ENCODE measurements around the gene ZXDC.

ZXDC gene

DNA sequence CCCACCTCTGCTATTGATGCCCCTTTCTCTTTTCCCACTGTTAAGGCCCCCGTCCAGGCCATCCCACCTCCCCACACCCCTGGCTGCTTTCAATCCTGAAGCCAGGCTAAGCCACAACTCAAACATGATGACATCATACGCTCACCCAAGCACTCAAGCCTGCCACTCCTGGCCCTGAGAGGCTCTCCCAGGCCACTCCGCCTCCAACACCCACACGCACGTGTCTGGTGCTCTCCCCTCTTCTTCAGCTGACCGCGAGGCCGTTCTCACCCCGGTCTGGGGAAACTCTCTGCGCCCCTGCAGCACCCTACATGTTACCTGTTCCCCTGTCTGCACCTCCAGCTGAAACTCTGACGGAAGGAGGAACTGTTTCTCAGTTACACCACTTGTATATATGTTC, 6.2 kb downstream of the ZXDC start:
- H3K4me3 ChIP-seq (ENCODE audit: control insufficient read depth, low read depth, low read length), result no peak overlapping the region
- no peak for TF ChIP-seq CTCF (IDR thresholded peaks at IDR 0.05; ENCODE audit: control insufficient read depth, insufficient read depth, low read depth, low read length, missing control alignments)
- DNase-seq (ENCODE audit: low read depth), result no peak

DNA sequence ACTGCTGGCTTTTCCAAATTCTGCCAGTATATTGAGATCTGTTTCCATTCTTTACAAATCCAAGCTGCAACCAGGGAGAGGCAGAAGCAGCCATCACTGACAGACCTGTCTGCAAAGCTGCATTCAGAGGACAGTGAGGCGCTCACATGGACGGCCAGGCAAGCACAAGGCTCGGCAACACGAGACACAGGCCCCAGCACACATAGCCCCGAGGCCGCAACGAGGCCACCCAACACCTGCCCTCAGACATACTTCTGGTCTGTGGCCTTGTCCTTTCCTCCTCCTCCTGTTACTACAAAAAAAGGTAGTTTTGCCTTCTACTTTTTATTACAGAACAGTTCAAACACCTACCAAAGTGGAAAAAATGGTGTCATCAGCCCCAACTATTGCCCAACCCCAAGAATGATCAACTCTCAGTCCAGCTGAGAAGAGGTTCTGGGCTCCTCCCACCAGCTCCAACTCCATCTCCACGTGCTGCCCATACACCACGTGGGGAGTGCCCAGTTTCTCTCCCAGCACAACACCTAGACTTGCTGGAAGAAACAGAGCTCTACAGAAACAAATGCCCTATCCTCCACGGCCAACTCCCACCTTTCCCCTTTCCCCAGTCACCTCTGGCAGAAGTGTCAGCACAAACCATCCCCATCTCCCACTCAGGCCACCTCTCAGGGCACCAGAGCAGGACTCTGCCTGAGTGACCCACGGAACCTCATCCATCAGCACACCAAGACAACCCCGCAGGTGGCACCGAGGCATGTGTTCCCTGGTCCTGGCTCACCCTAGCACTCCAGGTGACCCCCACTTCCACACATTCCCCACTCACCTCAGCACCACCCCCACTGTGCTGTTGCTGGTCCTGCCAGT, 7.4 kb downstream of the ZXDC start:
- TF ChIP-seq CTCF (IDR thresholded peaks at IDR 0.05; ENCODE audit: control insufficient read depth, insufficient read depth, low read depth, low read length, missing control alignments), result no peak
- no peak overlapping the region for H3K4me3 ChIP-seq (ENCODE audit: control insufficient read depth, low read depth, low read length)
- no peak for DNase-seq (ENCODE audit: low read depth)

DNA sequence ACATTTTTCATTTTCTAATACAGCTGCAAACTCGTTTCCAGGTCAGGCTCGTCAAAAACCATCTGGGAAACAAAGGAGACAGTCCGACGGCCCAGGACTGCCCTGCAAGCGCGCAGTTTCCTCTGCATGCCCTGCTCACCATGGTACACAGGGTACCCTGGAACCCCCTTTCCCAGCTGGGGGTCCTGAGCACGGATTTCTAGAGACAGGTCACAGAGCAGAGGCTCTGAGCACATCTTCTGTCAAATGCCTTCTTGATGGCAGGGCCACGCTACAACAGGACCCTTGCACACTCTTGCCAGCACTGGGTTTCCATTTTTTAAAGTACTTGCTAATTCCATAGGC, 8.1 kb downstream of the ZXDC start:
- no peak for TF ChIP-seq CTCF (IDR thresholded peaks at IDR 0.05; ENCODE audit: control insufficient read depth, insufficient read depth, low read depth, low read length, missing control alignments)
- DNase-seq (ENCODE audit: low read depth), result no peak
- H3K4me3 ChIP-seq (ENCODE audit: control insufficient read depth, low read depth, low read length), result no peak overlapping the region

DNA sequence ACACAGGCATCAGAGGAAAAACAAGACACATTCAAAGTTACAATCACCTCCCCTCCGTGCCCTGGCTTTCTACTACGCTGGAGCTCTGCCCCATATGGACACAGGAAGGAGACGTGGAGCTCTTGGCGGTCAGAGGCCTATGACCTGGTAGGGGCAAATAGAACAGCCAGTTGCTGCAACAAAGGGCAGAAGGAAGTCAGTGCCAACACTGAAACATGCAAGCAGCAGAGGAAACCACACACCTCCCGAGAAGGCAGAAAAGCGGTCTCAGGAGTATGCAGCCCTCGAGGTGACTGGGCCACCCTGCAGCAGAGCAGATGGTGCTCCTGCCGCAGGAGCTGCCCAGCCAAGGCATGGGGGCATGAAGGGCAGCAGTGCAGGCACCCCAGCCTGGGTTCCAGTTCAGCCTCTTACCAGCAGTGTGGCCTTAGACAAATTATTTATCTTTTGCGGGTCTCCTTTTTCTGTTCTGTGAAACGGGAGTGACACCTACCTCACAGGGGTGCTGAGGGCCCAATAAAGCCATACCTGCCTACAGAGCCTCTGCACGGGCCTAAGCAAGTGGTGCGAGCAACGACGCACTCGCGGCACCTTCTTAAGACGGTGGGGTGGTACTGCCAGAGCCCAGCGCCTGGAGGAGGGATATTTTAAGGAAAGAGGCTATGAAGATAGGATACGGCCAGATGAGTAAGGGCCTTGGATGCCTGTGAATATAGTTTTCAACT, 8.6 kb downstream of the ZXDC start:
- no peak for DNase-seq (ENCODE audit: low read depth)
- H3K4me3 ChIP-seq (ENCODE audit: control insufficient read depth, low read depth, low read length), result no peak overlapping the region
- TF ChIP-seq CTCF (IDR thresholded peaks at IDR 0.05; ENCODE audit: control insufficient read depth, insufficient read depth, low read depth, low read length, missing control alignments), result no peak

- no peak for DNase-seq (ENCODE audit: low read depth)
- H3K4me3 ChIP-seq (ENCODE audit: control insufficient read depth, low read depth, low read length), result no peak overlapping the region
- TF ChIP-seq CTCF (IDR thresholded peaks at IDR 0.05; ENCODE audit: control insufficient read depth, insufficient read depth, low read depth, low read length, missing control alignments), result no peak
These were observed 9.7 kb downstream of the ZXDC start for GRCh38 chr3:126465928-126466544.

DNA sequence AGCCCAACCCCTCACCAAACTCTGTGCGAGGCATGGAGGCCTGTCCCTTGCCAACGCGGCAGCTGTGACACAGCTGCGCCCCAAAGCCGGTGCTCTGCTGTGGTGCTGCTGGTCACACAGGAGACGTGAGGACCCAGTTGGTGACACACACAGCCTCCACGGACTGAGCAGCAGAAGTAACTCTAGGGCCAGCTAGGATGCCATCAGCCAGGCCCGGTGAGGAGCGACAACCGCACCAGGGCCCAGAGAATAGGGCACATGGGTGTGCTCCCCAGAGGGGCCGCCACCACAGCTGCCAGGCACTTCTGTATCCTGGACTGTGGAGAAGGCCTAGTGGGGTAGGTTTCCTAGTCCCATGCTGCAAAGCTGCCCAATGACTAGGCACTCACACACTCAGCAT, 10.7 kb downstream of the ZXDC start:
- no peak for DNase-seq (ENCODE audit: low read depth)
- no peak overlapping the region for H3K4me3 ChIP-seq (ENCODE audit: control insufficient read depth, low read depth, low read length)
- no peak for TF ChIP-seq CTCF (IDR thresholded peaks at IDR 0.05; ENCODE audit: control insufficient read depth, insufficient read depth, low read depth, low read length, missing control alignments)
